Stimulated activated CD4-positive, alpha-beta T cell treated with anti-CD3 and anti-CD28 coated beads, Interleukin-12 subunit alpha, Interleukin-12 subunit beta, amount 100 ng/mL, for 4 hours (primary cell): Measurements from ENCODE around the gene PRKAR2B.
"Not testable (repeated sequence)": the region's sequence is repeated elsewhere in the genome, so short reads cannot be mapped to it uniquely, and the experiment has no call there.

Experiments
- DNase-seq: peaks from one replicate; pipeline ENCODE4 v3.0.0-alpha.2; 2020

The PRKAR2B gene

GRCh38 chr7:107080099-107080505 is 35.6 kb downstream of the PRKAR2B start:
- DNase-seq = no peak

GRCh38 chr7:107080533-107080932 is 36.0 kb downstream of the PRKAR2B start:
- DNase-seq = no peak

- DNase-seq = no peak
These were observed 40.7 kb downstream of the PRKAR2B start for GRCh38 chr7:107085180-107085579.

- no peak for DNase-seq
These were observed 45.1 kb downstream of the PRKAR2B start for GRCh38 chr7:107089627-107090026.

GRCh38 chr7:107090457-107090856 is 46.0 kb downstream of the PRKAR2B start:
- DNase-seq = no peak

GRCh38 chr7:107091306-107091705 is 46.8 kb downstream of the PRKAR2B start:
- no peak for DNase-seq

GRCh38 chr7:107093671-107094070 is 49.2 kb downstream of the PRKAR2B start:
- not testable (repeated sequence) for DNase-seq

GRCh38 chr7:107099154-107099553 is 54.6 kb downstream of the PRKAR2B start:
- DNase-seq = not testable (repeated sequence)

- no peak for DNase-seq
These were observed 56.3 kb downstream of the PRKAR2B start for GRCh38 chr7:107100824-107101223.

- DNase-seq = no peak
These were observed 58.9 kb downstream of the PRKAR2B start for GRCh38 chr7:107103369-107103768.

GRCh38 chr7:107104801-107105200 is 60.3 kb downstream of the PRKAR2B start:
- DNase-seq = no peak

GRCh38 chr7:107105591-107106245 is 61.2 kb downstream of the PRKAR2B start:
- no peak for DNase-seq

GRCh38 chr7:107108793-107109371 is 64.4 kb downstream of the PRKAR2B start:
- DNase-seq = no peak

GRCh38 chr7:107109955-107110354 is 65.5 kb downstream of the PRKAR2B start:
- DNase-seq = no peak

- DNase-seq = no peak
These were observed 66.7 kb downstream of the PRKAR2B start for GRCh38 chr7:107111196-107111595.

GRCh38 chr7:107113866-107114265 is 69.4 kb downstream of the PRKAR2B start:
- no peak for DNase-seq

- DNase-seq = no peak
These were observed 70.6 kb downstream of the PRKAR2B start for GRCh38 chr7:107115114-107115513.

- DNase-seq = no peak
These were observed 71.4 kb downstream of the PRKAR2B start for GRCh38 chr7:107115762-107116540.

- no peak for DNase-seq
These were observed 73.8 kb downstream of the PRKAR2B start for GRCh38 chr7:107118109-107118900.

- DNase-seq = no peak
These were observed 75.0 kb downstream of the PRKAR2B start for GRCh38 chr7:107119376-107120105.

- no peak for DNase-seq
These were observed 78.0 kb downstream of the PRKAR2B start for GRCh38 chr7:107122486-107122911.

GRCh38 chr7:107123392-107123791 is 78.9 kb downstream of the PRKAR2B start:
- no peak for DNase-seq
